Natural killer cell (primary cell): ENCODE measurements around the gene RERE. TPM values are rescaled to one million over a fixed set of nuclear protein-coding genes. Genes with fewer than 3 reads are reported as not detected.

Source experiments
- ATAC-seq, 3 donors: fragments of 150-1000 bp in 2 of 3; fragments of 200-7000 bp in 1 of 3; cut with Tn5 transposase; 1 replicate in 1 of 3; 2 replicates in 2 of 3; pipeline ENCODE4 v1.10.0; 2021; ENCODE audit warnings: mild to moderate bottlenecking in 2 of 3, moderate library complexity in 2 of 3
- DNase-seq, 2 donors: peaks; one replicate each; pipeline versions ENCODE4 v3.0.0 to v3.0.0-alpha.2; 2013 to 2021; ENCODE audit warnings: mixed read lengths in 1 of 2
- H3K27ac ChIP-seq: one replicate; pipeline ENCODE4 v1.5.1; 2013; ENCODE audit warnings: mild to moderate bottlenecking, low read length
- H3K27me3 ChIP-seq: one replicate; pipeline ENCODE4 v1.6.1; 2013; ENCODE audit warnings: low read length; ENCODE audit not compliant: control insufficient read depth, insufficient read depth
- H3K36me3 ChIP-seq: one replicate; pipeline ENCODE4 v1.6.1; 2013; ENCODE audit warnings: low read length; ENCODE audit not compliant: control insufficient read depth, insufficient read depth
- H3K4me1 ChIP-seq: one replicate; pipeline ENCODE4 v1.6.1; 2013; ENCODE audit warnings: low read length; ENCODE audit not compliant: control insufficient read depth, insufficient read depth
- H3K4me3 ChIP-seq: one replicate; pipeline ENCODE4 v1.5.1; 2013; ENCODE audit warnings: low read length
- H3K9me3 ChIP-seq: one replicate; pipeline ENCODE4 v1.6.1; 2013; ENCODE audit warnings: low read length; ENCODE audit not compliant: control insufficient read depth, insufficient read depth
- H3K27ac Mint-ChIP-seq, 2 donors: one replicate each; pipeline ENCODE4 v1.8.0; 2022; ENCODE audit warnings: mild to moderate bottlenecking in 2 of 2, mixed read lengths in 2 of 2, moderate library complexity in 1 of 2
- H3K27me3 Mint-ChIP-seq, 2 donors: one replicate each; pipeline ENCODE4 v1.8.0; 2022; ENCODE audit warnings: low read depth in 2 of 2, mixed read lengths in 2 of 2
- H3K36me3 Mint-ChIP-seq: one replicate; pipeline ENCODE4 v1.8.0; 2022; ENCODE audit warnings: mixed read lengths
- H3K4me1 Mint-ChIP-seq, 2 donors: one replicate each; pipeline ENCODE4 v1.8.0; 2022; ENCODE audit warnings: mixed read lengths in 2 of 2
- H3K4me3 Mint-ChIP-seq: one replicate; pipeline ENCODE4 v1.8.0; 2022; ENCODE audit warnings: mild to moderate bottlenecking, moderate library complexity, mixed read lengths
- H3K9me3 Mint-ChIP-seq, 2 donors: one replicate each; pipeline ENCODE4 v1.8.0; 2022; ENCODE audit warnings: mixed read lengths in 2 of 2
- WGBS: methylation state at CpG from one replicate; pipeline ENCODE4 v1.1.7; 2013; ENCODE audit warnings: missing lambda C conversion rate; ENCODE audit not compliant: insufficient coverage; 5-methylcytosine and 5-hydroxymethylcytosine counted together
- intact Hi-C: fragments of 100-400 bp; cut with micrococcal nuclease; formaldehyde crosslinking; loops from one replicate; pipeline ENCODE4 v1.14.2; 2022
- total RNA-seq, 4 donors: library from RNA; stranded (reverse); fragments of 120-200 nt in 1 of 4; gene quantifications; one replicate each; pipeline versions ENCODE4 v1.2.3 to v1.2.4, GENCODE V29; 2013 to 2022
- TF ChIP-seq, protein P1 (sequence below): fragments of 200-600 bp; IDR thresholded peaks from one replicate; pipeline ENCODE4 v1.8.0; 2022; ENCODE audit warnings: antibody characterized with exemption

Gene RERE
- total RNA-seq, 3 donors from 2014 or later (not counting 1 experiment from before 2014, with no cell fraction given), result 67.7 to 76.0 (median 73.0) TPM

DNA sequence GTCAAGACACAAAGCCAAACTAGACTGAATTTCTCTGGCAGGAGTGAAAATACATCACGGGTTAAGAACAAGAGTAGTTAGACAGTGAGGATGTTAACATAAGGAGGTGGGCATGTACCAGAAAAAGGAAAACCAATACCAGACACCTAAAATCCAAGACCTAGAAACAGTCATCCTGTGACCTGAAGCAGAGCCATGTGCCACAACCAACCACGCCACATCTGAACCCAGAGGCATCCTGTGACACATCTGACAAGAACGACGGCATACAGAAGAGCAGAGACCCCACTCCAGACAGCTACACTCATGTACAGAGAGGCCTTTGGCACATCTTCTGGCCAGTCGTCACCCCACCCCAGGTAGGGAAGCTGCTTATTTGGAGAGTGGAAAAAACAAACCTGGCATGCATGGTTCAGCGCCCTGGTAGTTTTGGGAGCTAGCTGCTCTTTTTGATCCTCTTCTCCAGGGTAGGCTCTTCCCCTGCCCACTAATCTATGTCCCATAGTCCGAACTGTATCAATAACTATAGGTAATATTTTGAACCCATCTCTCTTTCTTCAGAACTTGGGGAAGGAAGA is 427.4 kb downstream of the RERE start:
- H3K4me1 Mint-ChIP-seq, result peaks cover 31 to 51% of the 10 kb centered on the region in 2 donors
- H3K27ac Mint-ChIP-seq, result peak overlapping the region in 1 of 2 donors; percentile 25
- peaks cover 6% of the 10 kb centered on the region for H3K4me1 ChIP-seq
- H3K27ac ChIP-seq, result no peak overlapping the region
- 51% methylated on average over 4 of the region's 7 CpGs for WGBS
- no peak overlapping the region for H3K4me3 ChIP-seq
- no peak for DNase-seq
- peaks cover 6% of the 10 kb centered on the region for H3K36me3 ChIP-seq
- H3K9me3 Mint-ChIP-seq, result no peaks in the 10 kb centered on the region
- H3K9me3 ChIP-seq, result no peaks in the 10 kb centered on the region
- no peaks in the 10 kb centered on the region for H3K36me3 Mint-ChIP-seq
- no peak for ATAC-seq
- no peak overlapping the region for H3K4me3 Mint-ChIP-seq
- H3K27me3 ChIP-seq, result no peaks in the 10 kb centered on the region
- intact Hi-C loops, result loop anchor here (10.0 kb wide), 1 partner anchor 105 kb away; no protein-coding TSS in a partner anchor
- TF ChIP-seq, protein P1, sequence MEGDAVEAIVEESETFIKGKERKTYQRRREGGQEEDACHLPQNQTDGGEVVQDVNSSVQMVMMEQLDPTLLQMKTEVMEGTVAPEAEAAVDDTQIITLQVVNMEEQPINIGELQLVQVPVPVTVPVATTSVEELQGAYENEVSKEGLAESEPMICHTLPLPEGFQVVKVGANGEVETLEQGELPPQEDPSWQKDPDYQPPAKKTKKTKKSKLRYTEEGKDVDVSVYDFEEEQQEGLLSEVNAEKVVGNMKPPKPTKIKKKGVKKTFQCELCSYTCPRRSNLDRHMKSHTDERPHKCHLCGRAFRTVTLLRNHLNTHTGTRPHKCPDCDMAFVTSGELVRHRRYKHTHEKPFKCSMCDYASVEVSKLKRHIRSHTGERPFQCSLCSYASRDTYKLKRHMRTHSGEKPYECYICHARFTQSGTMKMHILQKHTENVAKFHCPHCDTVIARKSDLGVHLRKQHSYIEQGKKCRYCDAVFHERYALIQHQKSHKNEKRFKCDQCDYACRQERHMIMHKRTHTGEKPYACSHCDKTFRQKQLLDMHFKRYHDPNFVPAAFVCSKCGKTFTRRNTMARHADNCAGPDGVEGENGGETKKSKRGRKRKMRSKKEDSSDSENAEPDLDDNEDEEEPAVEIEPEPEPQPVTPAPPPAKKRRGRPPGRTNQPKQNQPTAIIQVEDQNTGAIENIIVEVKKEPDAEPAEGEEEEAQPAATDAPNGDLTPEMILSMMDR, result no peak
- no peaks in the 10 kb centered on the region for H3K27me3 Mint-ChIP-seq

DNA sequence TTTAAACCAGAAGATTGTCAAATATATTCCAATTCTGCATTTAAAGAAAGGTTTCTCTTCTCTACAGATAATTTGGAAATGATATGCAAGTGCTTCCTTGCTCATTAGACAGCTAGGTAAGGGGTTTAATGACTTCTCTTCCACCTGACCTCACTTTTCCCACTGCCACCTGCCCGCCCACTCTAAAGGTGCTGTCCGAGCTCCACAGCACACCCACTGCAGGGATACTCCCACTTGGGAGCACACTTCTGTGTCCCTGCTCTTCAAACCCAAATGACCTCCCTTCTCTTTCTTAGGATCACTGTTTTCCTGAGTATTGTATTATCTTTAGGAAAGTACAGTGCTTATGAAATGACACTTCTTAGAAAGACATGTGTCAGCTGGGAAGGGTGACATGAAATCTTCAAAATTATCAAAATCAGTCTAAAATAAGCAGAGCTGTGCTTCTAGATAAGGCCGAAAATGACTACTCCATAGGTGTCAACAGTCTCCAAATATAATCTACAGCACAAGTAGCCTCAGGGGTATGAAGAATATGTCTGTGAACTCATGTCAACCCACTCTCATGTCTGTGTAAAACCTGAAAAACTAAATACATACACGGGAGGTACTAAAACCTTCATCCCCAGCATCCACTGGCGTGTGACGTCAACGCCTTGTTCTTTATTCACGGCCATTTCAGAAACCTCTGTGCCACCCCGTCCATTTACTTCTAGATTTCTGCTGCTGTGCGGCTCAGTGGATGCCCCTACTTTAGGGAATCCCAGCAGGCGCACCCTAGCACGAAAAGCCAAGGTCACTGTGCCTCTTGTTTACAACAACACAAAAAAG is 428.5 kb downstream of the RERE start:
- H3K4me3 Mint-ChIP-seq, result no peak overlapping the region
- no peaks in the 10 kb centered on the region for H3K36me3 Mint-ChIP-seq
- DNase-seq, result no peak
- H3K27ac Mint-ChIP-seq, result no peak overlapping the region
- ATAC-seq, result no peak
- Histone ChIP-seq H3K4me3 (no peak overlapping the region), H3K27me3 (no peaks in the 10 kb centered on the region), H3K36me3 (peaks cover 6% of the 10 kb centered on the region), H3K9me3 (no peaks in the 10 kb centered on the region), H3K27ac (no peak overlapping the region), H3K4me1 (peaks cover 4% of the 10 kb centered on the region)
- H3K4me1 Mint-ChIP-seq, result peaks cover 32 to 45% of the 10 kb centered on the region in 2 donors
- H3K9me3 Mint-ChIP-seq, result no peaks in the 10 kb centered on the region
- intact Hi-C loops, result no loop called here
- H3K27me3 Mint-ChIP-seq, result no peaks in the 10 kb centered on the region
- TF ChIP-seq, protein P1, result no peak
- WGBS, result 97% methylated on average over 12 of the region's 12 CpGs

DNA sequence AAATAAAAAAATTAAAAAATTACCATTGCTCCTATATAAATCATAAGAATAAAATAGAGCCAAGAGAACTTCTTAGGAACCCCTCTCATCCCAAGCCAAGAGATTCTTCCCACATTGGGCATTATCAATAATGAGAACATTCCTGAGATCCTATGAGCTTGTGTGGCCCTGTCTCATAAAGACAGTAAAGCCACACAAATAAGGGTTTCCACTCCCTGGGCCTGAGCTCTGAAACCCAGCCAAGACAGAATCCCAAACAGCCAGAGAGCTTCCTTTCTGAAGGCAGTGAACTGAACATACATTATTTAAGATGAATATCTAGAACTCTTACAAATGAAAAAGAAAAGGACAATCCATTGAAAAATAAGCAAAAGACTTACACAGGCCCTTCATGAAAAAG is 431.2 kb downstream of the RERE start:
- DNase-seq (no peak), ATAC-seq (no peak)
- TF ChIP-seq, protein P1, result no peak
- H3K9me3 ChIP-seq, result no peaks in the 10 kb centered on the region
- H3K4me3 Mint-ChIP-seq, result no peak overlapping the region
- no peaks in the 10 kb centered on the region for H3K27me3 Mint-ChIP-seq
- H3K27ac Mint-ChIP-seq, result no peak overlapping the region
- no peak overlapping the region for H3K27ac ChIP-seq
- H3K27me3 ChIP-seq, result no peaks in the 10 kb centered on the region
- no peaks in the 10 kb centered on the region for H3K36me3 ChIP-seq
- H3K9me3 Mint-ChIP-seq, result no peaks in the 10 kb centered on the region
- intact Hi-C loops, result no loop called here
- no peaks in the 10 kb centered on the region for H3K36me3 Mint-ChIP-seq
- H3K4me1 ChIP-seq, result peaks cover 20% of the 10 kb centered on the region
- H3K4me1 Mint-ChIP-seq, result peaks cover 35 to 48% of the 10 kb centered on the region in 2 donors
- no peak overlapping the region for H3K4me3 ChIP-seq
